GM12892 (cell line): ENCODE measurements around the gene OR2AP1.
"Not testable (repeated sequence)": the region's sequence is repeated elsewhere in the genome, so short reads cannot be mapped to it uniquely, and the experiment has no call there.

Experiments used
- POLR2A ChIP-seq: IDR thresholded peaks from 2 replicates; pipeline ENCODE4 v1.6.1; 2011; ENCODE audit warnings: low read depth, low read length, control low read depth
- POLR2AphosphoS5 ChIP-seq: IDR thresholded peaks from 2 replicates; pipeline ENCODE4 v1.6.1; 2011; ENCODE audit warnings: low read depth, low read length, control low read depth
- TAF1 ChIP-seq: IDR thresholded peaks from 2 replicates; pipeline ENCODE4 v1.6.1; 2011; ENCODE audit warnings: low read depth, mild to moderate bottlenecking, control low read depth, low read length, borderline replicate concordance

DNA sequence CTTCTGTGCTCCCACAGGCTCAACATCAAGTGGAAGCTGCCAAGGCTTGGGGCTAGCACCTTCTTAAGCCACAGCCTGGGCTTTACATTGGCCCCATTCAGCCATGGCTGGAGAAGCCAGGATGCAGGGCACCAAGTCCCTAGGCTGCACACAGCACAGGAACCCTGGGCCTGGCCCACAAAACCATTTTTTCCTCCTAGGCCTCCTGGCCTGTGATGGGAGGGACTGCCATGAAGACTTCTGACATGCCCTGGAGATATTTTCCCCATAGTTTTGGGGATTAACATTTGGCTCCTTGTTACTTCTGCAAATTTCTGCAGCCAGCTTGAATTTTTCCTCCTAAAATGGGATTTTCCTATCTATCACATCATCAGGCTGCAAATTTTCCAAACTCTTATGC, 2.2 kb upstream of the OR2AP1 start:
- not testable (repeated sequence) for TF ChIP-seq POLR2A, POLR2AphosphoS5, TAF1
